DND-41 (cell line): ENCODE measurements around the gene HUNK.

Source experiments
- ATAC-seq: fragments of 200-7000 bp; cut with Tn5 transposase; 3 replicates; pipeline ENCODE4 v1.9.1; 2021; ENCODE audit warnings: low read depth; ENCODE audit not compliant: insufficient read depth
- DNase-seq: peaks from one replicate; pipeline ENCODE4 v3.0.0-alpha.2; 2020
- H2AFZ ChIP-seq: 2 replicates; pipeline ENCODE4 v1.6.0; 2012; ENCODE audit warnings: low read depth, low read length
- H3K27ac ChIP-seq: 2 replicates; pipeline ENCODE4 v1.5.1; 2012; ENCODE audit warnings: low read length, inconsistent platforms
- H3K27me3 ChIP-seq: fragments of 200-600 bp; sonication (generic); 2 replicates; pipeline ENCODE4 v1.6.0; 2012; ENCODE audit warnings: low read length, mild to moderate bottlenecking, inconsistent platforms; ENCODE audit not compliant: insufficient read depth, poor library complexity
- H3K36me3 ChIP-seq: 2 replicates; pipeline ENCODE4 v1.5.1; 2012; ENCODE audit warnings: low read length, inconsistent platforms; ENCODE audit not compliant: insufficient read depth
- H3K4me1 ChIP-seq: 2 replicates; pipeline ENCODE4 v1.5.1; 2012; ENCODE audit warnings: mild to moderate bottlenecking, low read length; ENCODE audit not compliant: insufficient read depth
- H3K4me2 ChIP-seq: 2 replicates; pipeline ENCODE4 v1.6.0; 2012; ENCODE audit warnings: mild to moderate bottlenecking, moderate library complexity, low read length, inconsistent platforms; ENCODE audit not compliant: insufficient read depth
- H3K4me3 ChIP-seq, 2 experiments: fragments of 200-600 bp in 1 of 2; shearing (Covaris generic) in 1 of 2; 2 replicates each; pipeline ENCODE4 v1.5.1; 2012 to 2016; ENCODE audit warnings: inconsistent platforms in 2 of 2, low read length in 2 of 2, mild to moderate bottlenecking in 2 of 2, low read depth in 1 of 2, moderate library complexity in 1 of 2
- H3K79me2 ChIP-seq: 2 replicates; pipeline ENCODE4 v1.6.0; 2012; ENCODE audit warnings: low read length, inconsistent platforms; ENCODE audit not compliant: insufficient read depth
- H3K9ac ChIP-seq: 2 replicates; pipeline ENCODE4 v1.6.0; 2012; ENCODE audit warnings: low read depth, mild to moderate bottlenecking, inconsistent platforms, low read length, moderate library complexity
- H3K9me3 ChIP-seq: 2 replicates; pipeline ENCODE4 v1.5.1; 2012; ENCODE audit warnings: low read length, moderate library complexity, mild to moderate bottlenecking, inconsistent platforms; ENCODE audit not compliant: insufficient read depth, severe bottlenecking
- H4K20me1 ChIP-seq: 2 replicates; pipeline ENCODE4 v1.6.0; 2012; ENCODE audit warnings: low read length; ENCODE audit not compliant: insufficient read depth
- EZH2 ChIP-seq: IDR thresholded peaks from 3 replicates; pipeline ENCODE4 v1.6.1; 2012; ENCODE audit warnings: borderline replicate concordance, low read depth, mild to moderate bottlenecking, moderate library complexity, low read length, inconsistent platforms; ENCODE audit not compliant: severe bottlenecking
- TF ChIP-seq, protein P1 (sequence below): IDR thresholded peaks from 2 replicates; pipeline ENCODE4 v1.5.1; 2012; ENCODE audit warnings: borderline replicate concordance, low read length, moderate library complexity, mild to moderate bottlenecking; ENCODE audit not compliant: poor library complexity, severe bottlenecking; ENCODE audit errors: extremely low read depth

Gene HUNK

DNA sequence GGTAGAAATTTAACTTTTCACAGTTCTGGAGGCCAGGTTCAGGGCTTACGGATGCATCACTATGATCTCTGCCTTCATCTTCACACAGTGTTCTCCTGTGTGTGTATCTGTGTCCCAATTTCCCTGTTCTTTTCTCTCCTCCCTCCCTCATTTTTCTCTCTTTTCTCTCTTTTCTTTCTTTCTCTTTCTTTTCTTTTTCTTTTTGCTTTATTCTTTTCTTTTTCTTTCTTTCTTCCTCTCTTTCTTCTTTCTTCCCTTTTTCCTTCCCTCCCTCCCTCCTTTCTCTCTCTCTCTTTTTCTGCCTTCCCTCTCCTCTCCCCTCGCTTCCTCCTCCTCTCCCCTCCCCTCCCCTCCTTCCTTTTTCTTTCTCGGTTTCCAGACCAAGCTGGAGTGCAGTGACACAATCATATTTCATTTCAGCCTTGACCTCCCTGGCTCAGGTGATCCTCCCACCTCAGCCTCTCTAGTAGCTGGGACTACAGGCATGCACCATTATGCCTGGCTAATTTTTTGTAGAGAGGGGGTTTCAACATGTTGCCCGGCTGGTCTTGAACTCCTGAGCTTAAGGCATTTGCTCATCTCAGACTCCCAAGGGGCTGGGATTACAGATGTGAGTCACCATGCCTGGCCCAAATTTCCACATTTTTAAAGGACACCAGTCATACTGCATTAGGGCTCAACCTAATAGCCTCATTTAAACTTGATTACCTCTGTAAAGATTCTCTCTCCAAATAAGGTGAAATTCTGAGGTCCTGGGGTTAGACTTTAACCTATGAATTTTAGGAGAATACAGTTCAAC, 115.9 kb downstream of the HUNK start:
- TF ChIP-seq EZH2, result no peak
- TF ChIP-seq, protein P1, sequence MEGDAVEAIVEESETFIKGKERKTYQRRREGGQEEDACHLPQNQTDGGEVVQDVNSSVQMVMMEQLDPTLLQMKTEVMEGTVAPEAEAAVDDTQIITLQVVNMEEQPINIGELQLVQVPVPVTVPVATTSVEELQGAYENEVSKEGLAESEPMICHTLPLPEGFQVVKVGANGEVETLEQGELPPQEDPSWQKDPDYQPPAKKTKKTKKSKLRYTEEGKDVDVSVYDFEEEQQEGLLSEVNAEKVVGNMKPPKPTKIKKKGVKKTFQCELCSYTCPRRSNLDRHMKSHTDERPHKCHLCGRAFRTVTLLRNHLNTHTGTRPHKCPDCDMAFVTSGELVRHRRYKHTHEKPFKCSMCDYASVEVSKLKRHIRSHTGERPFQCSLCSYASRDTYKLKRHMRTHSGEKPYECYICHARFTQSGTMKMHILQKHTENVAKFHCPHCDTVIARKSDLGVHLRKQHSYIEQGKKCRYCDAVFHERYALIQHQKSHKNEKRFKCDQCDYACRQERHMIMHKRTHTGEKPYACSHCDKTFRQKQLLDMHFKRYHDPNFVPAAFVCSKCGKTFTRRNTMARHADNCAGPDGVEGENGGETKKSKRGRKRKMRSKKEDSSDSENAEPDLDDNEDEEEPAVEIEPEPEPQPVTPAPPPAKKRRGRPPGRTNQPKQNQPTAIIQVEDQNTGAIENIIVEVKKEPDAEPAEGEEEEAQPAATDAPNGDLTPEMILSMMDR, result no peak
- H4K20me1 ChIP-seq, result no peaks in the 10 kb centered on the region
- H2AFZ ChIP-seq, result no peak overlapping the region
- H3K79me2 ChIP-seq, result no peaks in the 10 kb centered on the region
- H3K9ac ChIP-seq, result no peak overlapping the region
- no peak overlapping the region for H3K4me3 ChIP-seq
- no peak overlapping the region for H3K4me2 ChIP-seq
- ATAC-seq (no peak), DNase-seq (no peak)
- no peaks in the 10 kb centered on the region for H3K4me1 ChIP-seq
- H3K9me3 ChIP-seq, result no peaks in the 10 kb centered on the region
- H3K27ac ChIP-seq, result no peak overlapping the region
- H3K27me3 ChIP-seq, result peaks cover 4% of the 10 kb centered on the region
- no peaks in the 10 kb centered on the region for H3K36me3 ChIP-seq

DNA sequence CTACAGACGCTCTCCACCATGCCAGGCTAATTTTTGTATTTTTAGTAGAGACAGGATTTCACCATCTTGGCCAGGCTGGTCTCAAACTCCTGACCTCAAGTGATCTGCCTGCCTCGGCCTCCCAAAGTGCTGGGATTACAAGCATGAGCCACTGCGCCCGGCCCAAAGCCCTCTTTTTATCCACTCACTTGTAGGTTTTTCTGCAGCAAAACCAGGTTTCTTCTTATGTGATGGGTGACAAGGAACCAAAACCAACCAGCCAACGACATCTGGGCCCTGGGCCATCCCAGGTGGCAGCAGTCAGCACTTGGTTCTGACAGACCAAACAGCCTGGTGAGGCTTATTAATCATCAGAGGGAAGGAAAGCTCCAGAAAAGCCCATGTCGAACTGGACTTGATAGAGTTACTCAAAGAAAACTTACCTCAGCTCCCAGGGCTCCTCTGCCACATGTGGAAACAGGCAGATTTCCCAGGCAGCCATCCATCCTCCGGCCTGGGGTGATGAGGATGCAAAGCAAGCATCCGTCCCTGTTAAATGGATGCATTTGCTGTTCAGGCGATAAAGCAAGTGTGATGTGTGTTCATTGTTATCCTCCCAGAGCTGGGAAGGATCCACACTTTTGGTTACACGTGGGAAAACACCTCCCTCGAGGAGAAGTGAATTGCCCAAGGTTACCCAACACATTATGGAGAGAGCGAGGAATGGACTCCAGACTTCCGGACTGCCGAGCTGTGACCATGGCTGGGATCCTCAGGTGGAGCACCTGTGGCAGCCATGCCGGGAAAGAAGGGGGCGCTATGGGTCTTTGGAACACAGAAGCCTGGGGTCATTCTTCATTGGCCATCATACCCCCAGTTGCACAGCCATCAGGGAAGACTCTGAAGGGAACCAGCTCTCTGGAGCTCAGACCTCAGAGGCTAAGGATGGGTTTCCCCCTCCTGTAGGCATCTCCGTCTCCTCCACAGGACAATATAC, 118.8 kb downstream of the HUNK start:
- Histone ChIP-seq H3K36me3 (no peaks in the 10 kb centered on the region), H3K27me3 (peaks cover 10% of the 10 kb centered on the region)

DNA sequence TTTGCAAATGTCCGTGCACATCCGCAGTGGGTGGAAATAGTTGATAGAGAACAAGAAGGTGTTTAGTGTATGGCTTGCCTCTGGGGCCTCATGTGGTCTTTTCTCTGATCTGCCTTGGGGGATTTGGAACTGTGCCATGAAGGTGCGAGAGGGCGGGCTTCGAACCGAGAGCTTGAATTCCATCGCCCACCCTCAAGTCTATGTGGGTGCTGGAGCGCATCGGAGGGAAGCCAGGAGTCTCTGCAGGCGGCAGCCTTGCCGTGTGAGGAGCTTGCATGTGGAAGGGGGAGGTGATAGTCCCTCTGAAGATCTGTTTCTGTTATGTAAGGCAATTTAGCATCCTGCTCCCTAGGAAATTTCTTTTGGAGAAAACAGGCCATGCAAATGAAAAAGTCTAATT, 119.6 kb downstream of the HUNK start:
- no peaks in the 10 kb centered on the region for H3K4me1 ChIP-seq

More for the DNA sequence above, 118.8 kb downstream of the HUNK start:
- no peak for TF ChIP-seq EZH2
- TF ChIP-seq, protein P1, result no peak
- H3K4me1 ChIP-seq, result no peaks in the 10 kb centered on the region
- no peaks in the 10 kb centered on the region for H3K79me2 ChIP-seq
- no peak overlapping the region for H3K27ac ChIP-seq
- no peak overlapping the region for H2AFZ ChIP-seq
- H3K9ac ChIP-seq, result no peak overlapping the region
- no peaks in the 10 kb centered on the region for H4K20me1 ChIP-seq
- DNase-seq, result no peak
- H3K4me2 ChIP-seq, result no peak overlapping the region
- no peak overlapping the region for H3K4me3 ChIP-seq
- no peaks in the 10 kb centered on the region for H3K9me3 ChIP-seq
- no peak for ATAC-seq

More for the DNA sequence above, 119.6 kb downstream of the HUNK start:
- Histone ChIP-seq H4K20me1 (no peaks in the 10 kb centered on the region), H3K4me3 (no peak overlapping the region), H3K36me3 (no peaks in the 10 kb centered on the region), H3K79me2 (no peaks in the 10 kb centered on the region), H3K27me3 (peaks cover 16% of the 10 kb centered on the region), H2AFZ (no peak overlapping the region), H3K27ac (no peak overlapping the region), H3K9ac (no peak overlapping the region), H3K4me2 (no peak overlapping the region), H3K9me3 (no peaks in the 10 kb centered on the region)
- TF ChIP-seq EZH2, result no peak
- TF ChIP-seq, protein P1, result no peak
- DNase-seq (no peak), ATAC-seq (no peak)
